ENCODE data around the gene TMEM175. TPM values are rescaled to one million over a fixed set of nuclear protein-coding genes. Genes with fewer than 3 reads are reported as not detected.

TMEM175 gene
- total and polyA plus RNA-seq, 8 donors: 7.3 to 82.8 (median 19.5) TPM

DNA sequence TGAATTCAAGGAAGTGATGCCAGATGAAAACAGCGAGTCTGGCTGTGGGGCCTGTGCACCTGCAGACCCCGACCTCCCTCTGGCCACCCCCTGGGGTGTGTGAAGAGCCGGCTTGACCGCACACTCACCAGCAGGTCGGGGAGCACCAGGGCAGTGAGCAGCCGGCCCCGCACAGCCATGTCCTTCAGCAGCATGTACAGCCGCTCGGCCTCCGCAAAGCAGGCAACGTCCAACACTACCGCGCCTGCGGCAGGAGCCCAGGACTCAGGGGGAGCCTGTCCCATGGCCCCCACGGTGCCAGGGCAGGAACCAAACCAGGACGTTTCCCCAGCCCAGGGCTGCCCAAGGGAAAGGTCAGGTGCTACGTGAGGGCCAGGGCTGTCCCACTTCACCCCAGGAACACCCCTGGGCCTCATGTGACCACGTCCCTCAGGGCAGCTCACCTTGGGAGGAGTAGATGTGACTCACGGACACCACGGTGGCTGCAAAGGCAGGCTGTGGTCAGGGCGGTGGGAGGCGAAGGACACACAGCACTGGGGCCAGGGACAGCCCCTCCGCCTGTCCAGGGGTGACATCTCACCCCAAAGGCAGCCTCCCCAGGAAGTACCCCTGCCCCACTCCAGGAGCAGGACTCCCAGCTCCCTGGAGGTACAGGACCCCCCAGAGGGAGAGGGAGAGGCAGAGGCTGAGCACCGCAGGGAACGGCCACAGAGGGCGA is 32.9 kb downstream of the TMEM175 start:
- Histone ChIP-seq H3K27me3 (peaks cover 0 to 16% (median 0%) of the 10 kb centered on the region in 3 donors), H3K4me1 (peaks cover 17 to 24% (median 21%) of the 10 kb centered on the region in 4 donors), H3K9me3 (no peaks in the 10 kb centered on the region), H3K4me3 (no peak overlapping the region), H3K36me3 (peaks cover 25 to 68% (median 61%) of the 10 kb centered on the region in 4 donors), H3K27ac (no peak overlapping the region)
- intact Hi-C loops (cut with DNase I; ENCODE audit: low total_unique reads): no loop called here
- TF ChIP-seq POLR2AphosphoS5 (IDR thresholded peaks at IDR 0.05) (no peak), EP300 (IDR thresholded peaks at IDR 0.05) (no peak), POLR2A (IDR thresholded peaks at IDR 0.05) (no peak)
- TF ChIP-seq, protein P1, sequence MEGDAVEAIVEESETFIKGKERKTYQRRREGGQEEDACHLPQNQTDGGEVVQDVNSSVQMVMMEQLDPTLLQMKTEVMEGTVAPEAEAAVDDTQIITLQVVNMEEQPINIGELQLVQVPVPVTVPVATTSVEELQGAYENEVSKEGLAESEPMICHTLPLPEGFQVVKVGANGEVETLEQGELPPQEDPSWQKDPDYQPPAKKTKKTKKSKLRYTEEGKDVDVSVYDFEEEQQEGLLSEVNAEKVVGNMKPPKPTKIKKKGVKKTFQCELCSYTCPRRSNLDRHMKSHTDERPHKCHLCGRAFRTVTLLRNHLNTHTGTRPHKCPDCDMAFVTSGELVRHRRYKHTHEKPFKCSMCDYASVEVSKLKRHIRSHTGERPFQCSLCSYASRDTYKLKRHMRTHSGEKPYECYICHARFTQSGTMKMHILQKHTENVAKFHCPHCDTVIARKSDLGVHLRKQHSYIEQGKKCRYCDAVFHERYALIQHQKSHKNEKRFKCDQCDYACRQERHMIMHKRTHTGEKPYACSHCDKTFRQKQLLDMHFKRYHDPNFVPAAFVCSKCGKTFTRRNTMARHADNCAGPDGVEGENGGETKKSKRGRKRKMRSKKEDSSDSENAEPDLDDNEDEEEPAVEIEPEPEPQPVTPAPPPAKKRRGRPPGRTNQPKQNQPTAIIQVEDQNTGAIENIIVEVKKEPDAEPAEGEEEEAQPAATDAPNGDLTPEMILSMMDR (IDR thresholded peaks at IDR 0.05): no peak
- DNase-seq: no peak
- WGBS, 5 donors: 85 to 93% (median 90%) methylated on average over 12 to 26 of the region's 26 CpGs

DNA sequence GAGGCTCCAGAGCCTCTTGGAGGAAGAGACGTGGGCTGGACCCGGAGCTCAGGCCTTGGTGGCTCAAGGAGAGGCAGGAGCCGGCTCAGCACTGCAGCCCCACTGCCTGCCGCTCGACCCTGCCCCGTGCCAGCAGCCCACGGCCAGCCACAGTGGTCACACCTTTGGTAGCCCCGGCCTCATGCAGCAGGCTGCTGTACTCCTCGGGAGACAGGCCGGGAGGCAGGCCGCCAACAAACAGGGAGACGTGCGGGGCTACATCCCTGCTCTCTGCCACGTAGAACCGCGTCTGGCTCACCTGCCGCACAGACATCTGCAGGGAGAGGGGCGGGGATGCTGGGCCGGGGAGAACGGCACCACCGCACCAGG is 33.5 kb downstream of the TMEM175 start:
- Histone ChIP-seq H3K4me3 (no peak overlapping the region), H3K4me1 (peaks cover 17 to 29% (median 23%) of the 10 kb centered on the region in 4 donors), H3K27me3 (peaks cover 0 to 16% (median 0%) of the 10 kb centered on the region in 3 donors), H3K27ac (no peak overlapping the region), H3K36me3 (peaks cover 25 to 62% (median 56%) of the 10 kb centered on the region in 4 donors), H3K9me3 (no peaks in the 10 kb centered on the region)
- intact Hi-C loops (cut with DNase I; ENCODE audit: low total_unique reads): no loop called here
- 84 to 96% (median 92%) methylated on average over 10 to 21 of the region's 21 CpGs for WGBS, 5 donors
- TF ChIP-seq, protein P1 (IDR thresholded peaks at IDR 0.05): no peak
- TF ChIP-seq POLR2AphosphoS5 (IDR thresholded peaks at IDR 0.05) (no peak), EP300 (IDR thresholded peaks at IDR 0.05) (no peak), POLR2A (IDR thresholded peaks at IDR 0.05) (no peak)
- no peak for DNase-seq

DNA sequence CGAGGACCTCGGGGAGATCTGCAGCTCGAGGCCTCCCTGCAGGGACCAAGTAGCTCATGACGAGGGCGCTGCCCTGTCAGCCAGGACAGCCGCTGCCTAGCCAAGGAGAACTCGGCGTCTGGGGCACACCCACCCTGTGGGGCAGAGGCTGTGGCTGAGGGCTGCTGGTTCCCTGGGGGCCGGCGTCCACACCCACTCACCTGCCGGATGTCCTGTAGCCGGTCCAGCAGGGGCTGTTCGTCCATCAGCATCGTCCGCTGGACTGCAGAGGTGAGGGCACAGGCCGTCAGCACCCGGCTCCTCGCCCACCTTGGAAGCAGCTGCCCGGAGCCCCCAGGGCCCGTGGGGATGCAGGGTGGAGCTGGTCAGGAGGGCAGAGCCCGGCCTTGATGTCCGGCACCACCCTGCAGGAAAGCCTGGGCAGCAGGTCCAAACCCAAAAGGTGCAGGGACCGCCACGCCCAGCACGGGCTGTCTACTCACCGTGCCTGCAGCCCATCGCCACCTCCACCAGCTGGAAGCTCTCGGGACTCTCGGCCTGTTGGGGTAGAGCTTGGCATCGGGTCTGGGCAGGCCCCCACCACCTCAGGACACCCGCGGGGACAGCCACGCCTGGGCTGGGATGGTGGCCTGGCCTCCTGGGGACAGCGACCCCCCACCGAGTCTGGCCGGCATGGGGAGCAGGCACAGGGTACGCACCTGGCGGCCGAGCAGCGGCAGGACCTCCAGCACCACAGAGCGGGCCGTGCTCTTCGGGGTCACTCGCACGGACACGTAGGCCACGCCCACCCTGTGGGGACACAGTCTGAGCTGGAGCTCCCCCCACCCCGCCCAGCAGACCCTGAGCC is 34.2 kb downstream of the TMEM175 start:
- no peak for DNase-seq
- H3K9me3 ChIP-seq: no peaks in the 10 kb centered on the region
- H3K27me3 ChIP-seq: peaks cover 0 to 16% (median 0%) of the 10 kb centered on the region in 3 donors
- 83 to 92% (median 91%) methylated on average over 23 to 48 of the region's 48 CpGs for WGBS, 5 donors
- no peak for TF ChIP-seq POLR2AphosphoS5 (IDR thresholded peaks at IDR 0.05)
- TF ChIP-seq POLR2A (IDR thresholded peaks at IDR 0.05): no peak
- TF ChIP-seq, protein P1 (IDR thresholded peaks at IDR 0.05): no peak
- no peak for TF ChIP-seq EP300 (IDR thresholded peaks at IDR 0.05)
- H3K27ac ChIP-seq: no peak overlapping the region
- peaks cover 22 to 37% (median 30%) of the 10 kb centered on the region in 4 donors for H3K4me1 ChIP-seq
- intact Hi-C loops (cut with DNase I; ENCODE audit: low total_unique reads): no loop called here
- no peak overlapping the region for H3K4me3 ChIP-seq
- peaks cover 25 to 55% (median 49%) of the 10 kb centered on the region in 4 donors for H3K36me3 ChIP-seq
